Activated T-cell treated with anti-CD3 and anti-CD28 coated beads for 4 hours (primary cell): ENCODE results near the gene ANO5.
"Not testable (repeated sequence)": the region's sequence is repeated elsewhere in the genome, so short reads cannot be mapped to it uniquely, and the experiment has no call there.

Source experiments
- DNase-seq: peaks from one replicate; pipeline ENCODE4 v3.0.0-alpha.2; 2020

ANO5 gene

DNA sequence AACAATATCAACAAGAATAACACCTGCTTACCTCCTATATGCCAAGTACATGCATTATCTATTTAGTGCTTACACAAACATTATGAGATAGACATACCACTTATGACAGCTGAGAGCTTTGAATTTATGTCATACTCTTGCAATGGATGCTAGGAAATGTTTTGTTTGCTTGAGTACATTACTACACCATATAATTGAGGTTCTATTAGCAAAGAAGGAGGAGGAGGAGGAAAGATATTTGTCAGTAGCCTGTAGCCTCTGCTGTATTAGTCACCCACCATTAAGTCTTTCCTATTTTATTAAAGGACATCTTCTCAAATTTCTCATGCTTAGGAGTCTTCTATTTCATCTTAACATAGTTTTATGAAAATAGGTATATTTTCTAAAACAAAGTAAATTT is 6.4 kb downstream of the ANO5 start:
- DNase-seq: no peak

GRCh38 chr11:22203281-22203680 is 10.4 kb downstream of the ANO5 start:
- DNase-seq: no peak

- no peak for DNase-seq
These were observed 14.3 kb downstream of the ANO5 start for GRCh38 chr11:22207162-22207561.

DNA sequence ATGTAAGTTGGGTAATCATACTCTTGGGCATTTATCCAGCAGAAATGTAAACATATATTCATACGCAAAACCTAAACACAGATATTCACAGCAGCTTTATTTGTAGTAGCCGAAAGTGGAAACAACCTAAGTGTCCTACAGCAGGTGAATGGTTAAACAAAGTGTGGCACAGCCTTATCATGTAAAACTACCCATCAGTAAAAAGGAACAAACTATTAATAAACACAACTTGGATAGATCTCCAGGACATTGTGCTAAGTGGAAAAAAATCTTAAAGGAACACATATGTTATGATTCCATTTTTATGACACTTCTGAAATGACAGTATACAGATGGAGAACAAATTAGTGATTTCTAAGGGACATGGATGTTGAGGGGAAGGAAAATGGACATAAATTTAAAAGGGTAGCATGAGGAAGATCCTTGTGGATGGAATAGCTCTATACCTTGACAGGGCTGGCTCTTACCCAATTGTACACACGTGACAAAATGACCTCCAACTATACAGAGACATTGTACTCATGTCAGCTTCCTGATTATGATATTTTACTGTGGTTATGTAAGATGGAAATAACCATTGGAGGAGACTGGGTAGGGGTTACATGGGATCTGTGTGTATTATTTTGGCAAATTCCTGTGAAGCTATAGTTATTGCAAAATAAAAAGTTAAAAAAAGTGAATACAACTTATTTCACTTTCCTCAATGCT is 15.4 kb downstream of the ANO5 start:
- DNase-seq: no peak

- DNase-seq: no peak
These were observed 24.1 kb downstream of the ANO5 start for GRCh38 chr11:22216940-22217339.

GRCh38 chr11:22221143-22221542 is 28.3 kb downstream of the ANO5 start:
- no peak for DNase-seq

- DNase-seq: no peak
These were observed 32.3 kb downstream of the ANO5 start for GRCh38 chr11:22225190-22225589.

GRCh38 chr11:22234743-22235142 is 41.9 kb downstream of the ANO5 start:
- DNase-seq: no peak

GRCh38 chr11:22244986-22245592 is 52.2 kb downstream of the ANO5 start:
- no peak for DNase-seq

GRCh38 chr11:22246992-22247391 is 54.1 kb downstream of the ANO5 start:
- DNase-seq: no peak

GRCh38 chr11:22249871-22250270 is 57.0 kb downstream of the ANO5 start:
- DNase-seq: no peak

DNA sequence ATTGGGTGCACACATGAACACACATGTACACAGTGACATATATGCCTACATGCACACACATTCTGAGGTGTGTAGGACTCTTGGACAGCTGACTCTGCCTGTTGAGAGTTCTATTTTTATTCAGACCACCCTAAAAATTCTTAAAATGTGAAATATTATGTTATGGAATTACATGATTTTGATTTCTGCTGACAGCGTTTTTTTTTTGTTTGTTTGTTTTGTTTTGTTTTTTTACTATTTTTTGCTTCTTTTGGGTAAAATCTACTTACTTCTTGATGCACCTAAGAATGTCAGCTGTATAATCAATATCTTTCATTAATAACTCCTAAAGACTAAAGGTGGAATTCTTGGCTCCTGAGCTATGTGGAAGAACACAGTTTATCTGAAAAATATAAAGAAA is 64.0 kb downstream of the ANO5 start:
- DNase-seq: no peak

GRCh38 chr11:22263613-22264012 is 70.7 kb downstream of the ANO5 start:
- no peak for DNase-seq

DNA sequence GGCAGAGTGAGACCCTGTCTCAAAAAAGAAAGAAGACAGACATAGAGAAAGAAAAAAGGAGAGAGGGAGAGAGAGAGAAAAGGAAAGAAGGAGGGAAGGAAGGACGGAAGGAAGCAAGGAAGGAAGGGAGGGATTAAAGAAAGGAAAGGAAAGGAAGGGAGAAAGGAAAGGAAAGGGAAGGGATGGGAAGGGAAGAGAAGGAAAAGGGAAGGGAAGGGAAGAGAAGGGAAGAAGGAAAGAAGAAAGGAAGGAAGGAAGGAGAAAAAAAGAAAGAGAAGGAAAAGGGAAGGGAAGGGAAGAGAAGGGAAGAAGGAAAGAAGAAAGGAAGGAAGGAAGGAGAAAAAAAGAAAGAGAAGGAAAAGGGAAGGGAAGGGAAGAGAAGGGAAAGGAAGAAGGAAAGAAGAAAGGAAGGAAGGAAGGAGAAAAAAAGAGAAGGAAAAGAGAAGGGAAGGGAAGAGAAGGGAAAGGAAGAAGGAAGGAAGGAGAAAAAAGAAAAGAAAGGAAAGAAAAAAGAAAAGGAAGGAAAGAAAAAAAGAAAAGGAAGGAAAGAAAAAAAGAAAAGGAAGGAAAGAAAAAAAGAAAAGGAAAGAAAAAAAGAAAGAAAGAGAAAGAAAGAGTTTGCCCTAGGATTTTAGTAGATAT is 76.2 kb downstream of the ANO5 start:
- not testable (repeated sequence) for DNase-seq

- DNase-seq: no peak
These were observed 80.9 kb downstream of the ANO5 start for GRCh38 chr11:22273781-22274180.

DNA sequence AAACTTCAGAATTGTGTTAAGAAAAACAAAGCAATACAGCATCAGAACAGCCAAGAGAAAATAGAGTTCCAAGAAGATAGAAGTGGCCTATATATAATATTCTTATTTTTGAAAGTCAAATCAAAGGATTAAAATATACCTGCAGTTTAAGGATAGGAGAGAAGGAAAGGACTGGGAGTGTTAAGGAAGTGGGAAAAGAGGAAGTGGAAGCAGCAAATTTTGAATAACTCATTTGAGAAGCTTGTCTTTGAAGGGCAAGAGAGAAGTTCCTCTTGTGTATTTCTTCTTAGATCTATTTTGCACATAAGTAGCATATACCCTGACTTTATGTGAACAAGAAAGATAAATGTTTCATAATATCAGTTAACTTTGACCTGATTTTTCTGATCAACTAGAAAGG is 82.7 kb downstream of the ANO5 start:
- no peak for DNase-seq

DNA sequence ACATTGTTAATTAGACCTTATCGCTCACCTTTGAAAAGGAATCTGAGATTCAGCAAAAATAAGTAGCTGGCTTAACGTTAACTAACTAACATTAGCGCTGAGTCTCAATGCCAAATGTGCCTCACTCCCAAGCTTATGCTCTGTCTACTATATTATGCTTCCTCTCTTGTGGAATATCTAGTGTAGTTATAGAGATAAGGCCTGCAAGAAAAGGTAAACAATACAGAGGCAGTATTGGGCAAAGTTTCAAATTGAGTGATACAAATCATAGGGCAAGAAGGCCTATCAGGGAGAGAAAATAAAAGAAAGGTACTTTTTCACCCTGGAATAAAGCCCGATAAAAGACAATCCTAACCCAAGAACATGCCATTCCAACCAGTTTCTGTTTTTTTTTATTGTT is 83.7 kb downstream of the ANO5 start:
- DNase-seq: no peak

- not testable (repeated sequence) for DNase-seq
These were observed 92.1 kb downstream of the ANO5 start for GRCh38 chr11:22284991-22285390.

DNA sequence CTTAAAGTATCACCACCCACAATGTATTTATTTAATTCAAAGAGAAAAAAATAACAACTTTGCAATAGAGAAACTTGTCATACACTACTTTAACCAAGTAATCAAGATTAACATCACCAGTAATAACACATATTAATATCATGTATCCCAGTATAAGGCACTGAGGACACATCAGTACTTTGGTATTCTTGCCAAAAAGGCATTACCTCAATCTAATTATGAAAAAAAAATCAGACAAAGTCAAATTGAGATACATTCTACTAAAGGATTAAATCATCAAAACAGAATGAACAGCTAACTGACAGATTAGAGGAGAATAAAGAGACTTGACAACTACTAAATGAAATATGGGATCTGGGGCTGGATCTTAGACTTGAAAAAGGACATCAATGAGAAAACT is 109.5 kb downstream of the ANO5 start:
- DNase-seq: no peak

DNA sequence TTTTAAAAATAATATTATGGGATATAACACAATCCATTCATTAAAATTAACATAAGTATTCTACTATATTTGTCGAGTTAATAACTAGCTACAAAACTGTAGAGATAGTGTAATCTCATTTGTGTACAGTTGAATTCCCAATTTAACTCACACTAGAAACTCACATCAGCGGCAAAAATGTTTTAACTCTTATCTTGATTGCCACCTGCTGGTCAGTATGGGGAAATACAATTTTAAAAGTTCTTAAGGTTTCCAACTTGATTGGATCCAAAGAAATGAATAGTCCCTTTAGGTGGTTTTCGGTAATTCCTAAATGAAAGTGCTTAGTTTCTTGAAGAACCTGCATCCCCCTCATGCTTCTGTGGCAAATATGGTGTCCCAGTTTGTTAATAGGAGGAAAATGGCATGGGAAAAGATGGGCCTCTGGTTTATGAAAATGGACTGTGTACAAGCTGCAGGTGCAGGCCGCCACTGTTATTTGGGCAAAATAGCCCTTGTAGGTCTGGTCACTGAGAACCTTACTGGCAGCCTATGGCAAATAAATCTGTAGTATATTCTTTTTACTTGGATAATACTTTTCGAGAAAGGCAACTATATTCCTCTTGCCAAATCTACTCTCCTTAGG is 111.6 kb downstream of the ANO5 start:
- DNase-seq: no peak

DNA sequence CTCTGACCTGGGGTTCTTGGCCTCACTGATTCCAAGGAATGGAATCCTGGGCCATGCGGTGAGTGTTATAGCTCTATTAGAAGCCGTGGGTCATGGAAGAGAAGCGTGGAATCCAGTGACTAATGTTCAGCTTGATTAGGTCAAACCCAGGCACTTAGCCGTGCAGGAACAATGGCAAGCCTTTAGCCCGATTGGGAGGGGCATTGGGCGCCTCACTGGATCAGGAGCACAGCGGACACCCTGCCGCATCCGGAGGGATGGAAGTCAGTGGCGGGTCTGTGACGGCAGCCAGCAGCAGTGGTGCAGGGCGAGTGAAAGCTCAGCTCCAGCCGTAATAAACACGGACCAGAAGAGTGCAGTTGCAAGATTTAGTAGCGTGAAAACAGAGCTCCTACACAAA is 124.8 kb downstream of the ANO5 start:
- DNase-seq: no peak

DNA sequence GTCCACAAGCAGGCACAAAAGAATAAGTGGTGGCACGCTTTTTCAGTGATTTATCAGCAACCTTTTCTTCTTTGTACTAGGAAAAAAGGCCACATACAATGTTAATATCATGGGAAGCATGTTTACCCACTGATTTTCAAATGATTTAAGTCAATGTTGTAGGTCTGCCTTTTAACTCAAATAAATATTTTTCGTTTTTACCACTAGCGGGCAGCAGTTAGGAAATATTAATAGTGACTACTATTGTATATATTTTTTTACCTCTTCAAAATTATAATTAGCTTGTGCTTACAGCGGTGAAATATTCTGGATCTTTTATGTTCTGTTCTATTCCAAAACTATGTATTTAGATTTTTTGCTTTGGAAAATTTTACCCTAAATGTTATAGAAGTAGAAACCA is 138.9 kb downstream of the ANO5 start:
- no peak for DNase-seq
